Aorta (tissue), 5 donors: ENCODE measurements around the gene FEM1C. TPM values are rescaled to one million over a fixed set of nuclear protein-coding genes. Genes with fewer than 3 reads are reported as not detected.

Experiments used
- ATAC-seq: fragments of 200-7000 bp; cut with Tn5 transposase; one replicate; pipeline ENCODE4 v1.9.1; 2022; ENCODE audit warnings: moderate library complexity; ENCODE audit not compliant: low FRiP score
- DNase-seq, 2 donors: peaks; one replicate each; pipeline ENCODE4 v3.0.0-alpha.2; 2020
- H3K27ac ChIP-seq, 2 donors: one replicate each; pipeline ENCODE4 v1.5.1; 2013; ENCODE audit warnings: low read length in 2 of 2, mild to moderate bottlenecking in 2 of 2, moderate library complexity in 2 of 2, control low read depth in 1 of 2, inconsistent platforms in 1 of 2, low read depth in 1 of 2
- H3K27me3 ChIP-seq, 2 donors: one replicate each; pipeline ENCODE4 v1.6.1; 2013; ENCODE audit warnings: control low read depth in 1 of 2, low read length in 1 of 2, mild to moderate bottlenecking in 1 of 2, moderate library complexity in 1 of 2; ENCODE audit not compliant: insufficient read depth in 2 of 2, control insufficient read depth in 1 of 2
- H3K36me3 ChIP-seq, 2 donors: one replicate each; pipeline ENCODE4 v1.6.1; 2013; ENCODE audit warnings: control low read depth in 1 of 2, low read length in 1 of 2, mild to moderate bottlenecking in 1 of 2; ENCODE audit not compliant: insufficient read depth in 2 of 2, control insufficient read depth in 1 of 2
- H3K4me1 ChIP-seq, 2 donors: one replicate each; pipeline ENCODE4 v1.6.1; 2013; ENCODE audit warnings: low read length in 2 of 2, control low read depth in 1 of 2, mild to moderate bottlenecking in 1 of 2, moderate library complexity in 1 of 2; ENCODE audit not compliant: insufficient read depth in 2 of 2, control insufficient read depth in 1 of 2
- H3K4me3 ChIP-seq, 2 donors: one replicate each; pipeline ENCODE4 v1.5.1; 2013; ENCODE audit warnings: low read length in 2 of 2, control low read depth in 1 of 2, mild to moderate bottlenecking in 1 of 2
- H3K9me3 ChIP-seq: one replicate; pipeline ENCODE4 v1.6.1; 2013; ENCODE audit warnings: mild to moderate bottlenecking, low read length; ENCODE audit not compliant: control insufficient read depth
- WGBS, 2 donors: extraction: QIAGEN DNeasy Blood & Tissue Kit; methylation state at CpG; one replicate each; pipeline ENCODE4 v1.1.7; 2013; 5-methylcytosine and 5-hydroxymethylcytosine counted together
- intact Hi-C, 2 donors: fragments of 100-400 bp; cut with DNase I; formaldehyde crosslinking; loops; one replicate each; pipeline versions ENCODE4 v1.14.2 to v1.15.0; 2022
- polyA plus RNA-seq, 2 donors: library from polyadenylated mRNA; stranded (reverse); fragments of 200-250 nt; gene quantifications; one replicate each; pipeline ENCODE4 v1.2.3, GENCODE V29; 2013
- total RNA-seq, 2 donors: library from RNA; stranded (reverse); fragmentation: NEBNext Ultra II Directional; extraction: Animal tissue kit (Norgen Biotek cat#: 25700); gene quantifications; one replicate each; pipeline ENCODE4 v1.2.1, GENCODE V29; 2021
- donor health status: healthy with polysubstance abuse.
- donor health status: Bipolar disorder and iron deficiency.
- donor health status: DM: no; HTN: no; CAD: no.
- donor health status: DM: no; HTN: no; CAD: no.
- donor health status: DM: yes; HTN: yes; CAD: no.

The FEM1C gene
- total and polyA plus RNA-seq, 4 donors, result 5.1 to 21.0 (median 13.0) TPM

DNA sequence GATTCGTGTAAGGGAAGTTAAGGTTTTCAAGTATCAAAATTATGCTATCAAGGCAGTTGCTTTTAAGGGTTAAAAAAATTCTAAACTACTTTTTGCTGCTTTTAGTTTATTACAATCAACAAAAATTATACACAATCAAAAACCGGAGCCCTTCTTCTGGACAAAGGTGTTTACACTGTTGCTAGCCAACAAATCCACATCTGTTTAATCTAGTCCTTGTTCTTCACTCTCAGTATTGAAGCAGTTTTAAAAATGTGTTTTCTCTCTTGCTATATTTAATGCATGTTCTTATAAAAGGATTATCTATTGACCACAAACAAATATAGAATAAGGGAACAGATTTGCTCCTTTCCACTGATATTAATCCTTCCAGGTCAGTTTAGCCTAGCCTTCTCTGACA is 2.5 kb downstream of the FEM1C start:
- peak overlapping the region; percentile 65 to 99 for H3K4me3 ChIP-seq
- no peak for ATAC-seq
- H3K27ac ChIP-seq, result no peak overlapping the region
- no peak for DNase-seq
- H3K4me1 ChIP-seq, result peaks cover 0 to 5% of the 10 kb centered on the region in 2 donors
- peaks cover 1% of the 10 kb centered on the region for H3K9me3 ChIP-seq
- no peaks in the 10 kb centered on the region for H3K36me3 ChIP-seq
- intact Hi-C loops, result loop anchor here in 1 of 2 donors (10.0 kb wide), 1 partner anchor 83 kb away; the partner anchor contains the start of gene TMED7
- WGBS, 2 donors, result 14 to 15% methylated on average over 2 of the region's 2 CpGs
- no peaks in the 10 kb centered on the region for H3K27me3 ChIP-seq

DNA sequence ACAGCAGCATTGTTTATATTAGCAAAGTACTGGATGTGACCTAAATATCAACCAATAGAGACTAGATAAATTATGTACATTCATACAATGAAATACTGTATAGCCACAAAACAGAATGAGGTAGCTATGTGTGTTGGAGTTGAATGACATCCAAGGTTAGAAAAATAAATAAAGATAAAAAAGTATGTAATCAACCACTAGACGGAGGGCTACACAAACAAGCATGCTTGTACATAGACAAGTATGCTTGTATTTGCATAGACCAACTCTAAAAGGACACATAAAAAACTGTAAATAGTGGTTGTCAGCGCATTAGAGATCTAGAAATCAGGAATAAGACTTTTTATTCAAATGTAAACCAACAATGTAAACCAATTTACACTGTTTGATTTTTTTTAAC is 3.0 kb downstream of the FEM1C start:
- peaks cover 0 to 5% of the 10 kb centered on the region in 2 donors for H3K4me1 ChIP-seq
- intact Hi-C loops, result loop anchor here in 1 of 2 donors (10.0 kb wide), 1 partner anchor 83 kb away; the partner anchor contains the start of gene TMED7
- WGBS, 2 donors, result 38 to 42% methylated on average over 2 of the region's 2 CpGs
- H3K27me3 ChIP-seq, result no peaks in the 10 kb centered on the region
- peaks cover 1% of the 10 kb centered on the region for H3K9me3 ChIP-seq
- H3K27ac ChIP-seq, result no peak overlapping the region
- H3K36me3 ChIP-seq, result no peaks in the 10 kb centered on the region
- ATAC-seq (no peak), DNase-seq (no peak)
- H3K4me3 ChIP-seq, result peak overlapping the region; percentile 41 to 79

DNA sequence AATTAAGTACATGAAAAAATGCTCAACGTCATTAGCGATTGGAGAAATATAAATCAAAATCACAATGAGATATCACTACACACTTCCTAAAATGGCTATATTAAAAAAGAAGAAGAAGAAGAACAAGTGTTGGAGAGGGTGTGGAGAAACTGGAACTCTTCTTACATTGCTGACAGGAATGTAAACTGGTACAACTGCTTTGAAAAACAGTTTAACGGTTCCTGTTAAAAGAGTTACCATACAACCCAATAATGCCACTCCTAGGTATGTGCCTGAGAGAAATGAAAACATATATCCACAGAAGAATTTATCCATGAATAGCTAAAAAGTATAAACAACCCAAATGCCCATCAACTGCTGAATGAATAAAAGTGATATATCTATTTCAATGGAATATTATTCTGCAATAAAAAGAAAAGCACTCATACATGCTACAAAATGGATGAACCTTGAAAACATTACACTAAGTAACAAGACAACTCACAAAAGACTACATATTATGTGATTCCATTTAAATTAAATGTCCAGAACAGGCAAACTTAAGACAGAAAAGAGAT is 9.0 kb downstream of the FEM1C start:
- 76 to 83% methylated on average over 3 of the region's 3 CpGs for WGBS, 2 donors
- Histone ChIP-seq H3K27ac (no peak overlapping the region), H3K36me3 (no peaks in the 10 kb centered on the region), H3K27me3 (no peaks in the 10 kb centered on the region), H3K4me1 (peaks cover 0 to 5% of the 10 kb centered on the region in 2 donors), H3K9me3 (no peaks in the 10 kb centered on the region), H3K4me3 (no peak overlapping the region)
- intact Hi-C loops, result no loop called here
- DNase-seq (no peak), ATAC-seq (no peak)

DNA sequence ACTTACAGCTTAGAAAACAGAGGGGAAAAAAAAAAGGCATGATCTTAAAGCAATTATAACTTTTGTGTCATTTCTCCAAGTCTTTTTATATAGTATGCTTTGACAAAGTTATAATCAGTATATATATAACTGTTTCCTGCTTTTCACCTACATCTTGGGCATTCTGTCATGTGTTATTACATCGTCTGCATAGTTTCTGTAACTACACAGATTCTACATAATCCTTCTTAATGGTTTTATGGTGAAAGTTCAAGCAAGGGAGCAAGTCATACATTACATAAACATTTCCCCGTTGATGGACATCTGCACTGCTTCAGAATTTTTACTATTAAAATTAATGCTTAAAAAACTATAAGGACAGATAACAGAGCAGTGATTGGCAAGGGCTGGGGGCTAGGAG is 12.1 kb downstream of the FEM1C start:
- Histone ChIP-seq H3K4me3 (no peak overlapping the region), H3K27ac (no peak overlapping the region), H3K4me1 (peaks cover 0 to 2% of the 10 kb centered on the region in 2 donors), H3K27me3 (no peaks in the 10 kb centered on the region), H3K36me3 (no peaks in the 10 kb centered on the region), H3K9me3 (no peaks in the 10 kb centered on the region)
- DNase-seq, result no peak
- ATAC-seq, result no peak
- intact Hi-C loops, result no loop called here
- 42 to 47% methylated on average over 2 of the region's 2 CpGs for WGBS, 2 donors

DNA sequence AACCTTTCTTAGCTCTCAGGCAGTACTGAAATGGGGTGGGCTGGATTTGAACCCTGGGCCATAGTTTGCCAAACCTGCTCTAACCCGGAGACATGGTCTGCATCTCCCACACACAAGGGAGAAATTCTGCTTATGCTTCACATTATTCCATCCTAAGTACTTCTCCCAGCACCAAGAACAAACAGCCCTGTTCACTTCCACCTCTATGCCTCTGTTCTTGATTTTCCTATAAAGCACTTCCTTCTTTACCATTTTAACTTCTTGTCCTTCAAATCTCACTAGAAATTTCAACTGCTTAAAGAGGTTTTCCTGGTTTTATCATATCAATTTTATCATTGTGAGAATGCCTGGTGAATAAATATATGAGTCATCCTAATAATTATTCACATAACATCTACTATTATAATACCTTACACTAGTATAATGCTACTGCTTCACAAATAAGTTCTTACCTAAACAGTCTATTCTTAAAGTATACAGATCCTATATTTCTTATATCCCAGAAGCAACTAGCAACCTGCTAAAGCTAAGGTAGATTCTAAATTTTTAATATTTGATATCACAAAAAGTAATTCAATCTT is 12.7 kb downstream of the FEM1C start:
- Histone ChIP-seq H3K27me3 (no peaks in the 10 kb centered on the region), H3K27ac (no peak overlapping the region), H3K4me3 (no peak overlapping the region), H3K9me3 (no peaks in the 10 kb centered on the region), H3K4me1 (peaks cover 0 to under 1% of the 10 kb centered on the region in 2 donors), H3K36me3 (no peaks in the 10 kb centered on the region)
- intact Hi-C loops, result no loop called here
- no peak for DNase-seq
- WGBS, 2 donors, result 73 to 87% methylated on average over 1 of the region's 1 CpG
- ATAC-seq, result no peak

DNA sequence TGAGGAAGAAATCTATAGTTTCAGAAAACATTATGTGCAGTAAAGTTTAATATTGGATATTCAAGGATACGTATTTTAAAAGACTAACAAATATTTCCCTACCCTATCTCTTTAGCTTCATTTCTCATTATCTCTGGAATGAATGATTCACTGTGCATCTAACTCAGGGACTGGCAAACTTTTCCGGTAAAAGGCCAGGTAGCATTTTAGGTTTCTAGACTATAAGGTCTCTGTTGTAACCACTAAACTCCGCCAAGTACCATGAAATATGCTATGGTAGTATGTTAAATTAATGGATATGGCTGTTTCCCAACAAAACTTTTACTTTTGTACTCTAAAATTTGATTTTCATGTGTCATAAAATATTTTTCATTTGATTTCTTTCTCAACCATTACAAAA is 13.2 kb downstream of the FEM1C start:
- no peak for ATAC-seq
- H3K9me3 ChIP-seq, result no peaks in the 10 kb centered on the region
- peaks cover 0 to 5% of the 10 kb centered on the region in 2 donors for H3K4me1 ChIP-seq
- 79 to 86% methylated on average over 3 of the region's 3 CpGs for WGBS, 2 donors
- no peaks in the 10 kb centered on the region for H3K27me3 ChIP-seq
- DNase-seq, result no peak
- intact Hi-C loops, result no loop called here
- H3K27ac ChIP-seq, result no peak overlapping the region
- no peaks in the 10 kb centered on the region for H3K36me3 ChIP-seq
- H3K4me3 ChIP-seq, result no peak overlapping the region

- Histone ChIP-seq H3K4me3 (no peak overlapping the region), H3K27ac (no peak overlapping the region), H3K4me1 (peaks cover 0 to 7% of the 10 kb centered on the region in 2 donors), H3K9me3 (no peaks in the 10 kb centered on the region), H3K36me3 (no peaks in the 10 kb centered on the region), H3K27me3 (no peaks in the 10 kb centered on the region)
- WGBS, 2 donors, result 11 to 18% methylated on average over 3 of the region's 3 CpGs
- intact Hi-C loops, result no loop called here
- no peak for ATAC-seq
- no peak for DNase-seq
Measured at GRCh38 chr5:115530426-115530825, 14.1 kb downstream of the FEM1C start.

DNA sequence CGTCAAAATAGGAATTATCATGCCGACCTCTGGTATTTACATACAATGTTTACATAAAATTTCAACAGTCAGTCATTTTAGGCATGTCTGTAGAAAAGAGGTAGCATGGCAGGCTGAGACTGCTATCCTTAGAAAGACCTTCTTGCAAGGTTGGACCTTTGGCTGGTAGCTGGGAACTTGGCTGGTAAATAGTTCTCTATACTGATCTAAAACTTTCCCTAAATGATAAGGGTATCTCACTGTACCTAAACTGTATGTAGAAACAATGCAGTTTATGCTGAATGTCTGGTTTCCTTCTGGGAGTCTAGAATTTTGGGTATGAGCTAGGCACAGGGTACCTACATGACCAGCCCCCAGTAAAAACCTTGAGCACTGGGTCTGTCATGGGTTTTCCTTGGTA is 18.0 kb downstream of the FEM1C start:
- no peak overlapping the region for H3K27ac ChIP-seq
- no peak overlapping the region for H3K4me3 ChIP-seq
- peaks cover 2 to 8% of the 10 kb centered on the region in 2 donors for H3K36me3 ChIP-seq
- no peaks in the 10 kb centered on the region for H3K9me3 ChIP-seq
- no peak for DNase-seq
- 32 to 43% methylated on average over 2 of the region's 2 CpGs for WGBS, 2 donors
- peaks cover 2 to 7% of the 10 kb centered on the region in 2 donors for H3K4me1 ChIP-seq
- intact Hi-C loops, result no loop called here
- ATAC-seq, result no peak
- H3K27me3 ChIP-seq, result no peaks in the 10 kb centered on the region

GRCh38 chr5:115524199-115524847 is 20.3 kb downstream of the FEM1C start:
- Histone ChIP-seq H3K36me3 (peaks cover 2 to 8% of the 10 kb centered on the region in 2 donors), H3K4me3 (no peak overlapping the region), H3K27ac (no peak overlapping the region), H3K27me3 (no peaks in the 10 kb centered on the region), H3K4me1 (peaks cover 2 to 7% of the 10 kb centered on the region in 2 donors), H3K9me3 (no peaks in the 10 kb centered on the region)
- intact Hi-C loops, result no loop called here
- WGBS, 2 donors, result 89% methylated on average over 6 of the region's 6 CpGs
- ATAC-seq, result no peak
- no peak for DNase-seq
